RPMI8226 (cell line): ENCODE measurements around the gene CALML6.

Experiments used
- DNase-seq: peaks from one replicate; pipeline ENCODE4 v3.0.0-alpha.2; 2015

The CALML6 gene

GRCh38 chr1:1914101-1914970, 724 bp upstream of the CALML6 start:
- peak; percentile 85 for DNase-seq

GRCh38 chr1:1915911-1916840, 1.1 kb downstream of the CALML6 start:
- no peak for DNase-seq

DNA sequence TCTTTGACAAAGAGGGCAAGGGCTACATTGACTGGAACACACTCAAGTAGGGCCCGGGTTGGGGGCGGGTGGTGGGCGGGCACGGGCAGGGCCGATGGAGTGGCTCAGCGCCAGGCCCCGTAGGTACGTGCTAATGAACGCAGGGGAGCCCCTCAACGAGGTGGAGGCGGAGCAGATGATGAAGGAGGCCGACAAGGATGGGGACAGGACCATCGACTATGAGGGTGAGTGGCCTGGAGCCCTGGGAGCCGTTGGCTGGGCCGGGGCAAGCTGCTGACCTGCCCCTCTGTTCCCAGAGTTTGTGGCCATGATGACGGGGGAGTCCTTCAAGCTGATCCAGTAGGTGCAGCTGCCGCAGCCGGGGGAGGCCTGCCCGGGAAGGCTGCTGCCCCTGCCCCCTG, 1.8 kb downstream of the CALML6 start:
- DNase-seq = no peak

DNA sequence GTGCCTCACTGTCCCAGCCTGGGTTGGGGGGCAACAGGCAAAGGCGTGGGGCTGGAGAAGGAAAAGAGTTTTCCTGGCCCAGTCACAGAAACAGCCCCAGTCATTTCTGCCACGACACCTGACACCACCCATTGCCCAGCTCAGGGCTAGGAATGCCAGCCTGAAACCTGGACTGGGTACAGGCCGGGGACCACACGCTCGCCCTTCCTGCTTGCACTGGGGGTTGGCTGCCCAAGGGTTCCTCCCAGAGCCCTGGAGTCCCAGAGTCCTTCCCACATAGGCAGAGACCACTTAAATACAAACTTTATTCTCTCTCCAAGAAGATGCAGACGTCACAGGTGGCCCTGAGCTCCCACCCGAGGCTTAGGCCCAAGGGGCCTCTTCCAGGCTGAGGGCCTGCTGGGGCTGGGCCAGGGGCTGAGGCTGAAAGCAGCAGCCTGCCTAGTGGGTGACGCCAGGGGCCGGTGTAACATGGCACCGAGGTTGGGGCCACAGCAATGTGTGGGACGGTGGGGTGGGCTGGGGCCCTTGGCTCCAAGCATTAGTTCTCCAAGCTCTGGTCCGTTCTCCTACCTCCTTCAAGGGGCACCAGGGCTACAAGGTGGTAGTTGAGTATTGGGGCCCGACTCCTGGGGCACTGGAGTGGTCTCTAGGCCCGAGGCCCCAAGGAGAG, 2.4 kb downstream of the CALML6 start:
- DNase-seq = no peak

- DNase-seq = no peak
These were observed 3.2 kb downstream of the CALML6 start for GRCh38 chr1:1917995-1918900.

- no peak for DNase-seq
These were observed 3.8 kb downstream of the CALML6 start, which contains the start of gene TMEM52 for GRCh38 chr1:1918901-1919303. TMEM52 (minus strand) TSS chr1:1919279; CDS start chr1:1919265, 14 bp downstream.

- peak; percentile 100 for DNase-seq
These were observed 4.4 kb downstream of the CALML6 start for GRCh38 chr1:1919304-1920056.

DNA sequence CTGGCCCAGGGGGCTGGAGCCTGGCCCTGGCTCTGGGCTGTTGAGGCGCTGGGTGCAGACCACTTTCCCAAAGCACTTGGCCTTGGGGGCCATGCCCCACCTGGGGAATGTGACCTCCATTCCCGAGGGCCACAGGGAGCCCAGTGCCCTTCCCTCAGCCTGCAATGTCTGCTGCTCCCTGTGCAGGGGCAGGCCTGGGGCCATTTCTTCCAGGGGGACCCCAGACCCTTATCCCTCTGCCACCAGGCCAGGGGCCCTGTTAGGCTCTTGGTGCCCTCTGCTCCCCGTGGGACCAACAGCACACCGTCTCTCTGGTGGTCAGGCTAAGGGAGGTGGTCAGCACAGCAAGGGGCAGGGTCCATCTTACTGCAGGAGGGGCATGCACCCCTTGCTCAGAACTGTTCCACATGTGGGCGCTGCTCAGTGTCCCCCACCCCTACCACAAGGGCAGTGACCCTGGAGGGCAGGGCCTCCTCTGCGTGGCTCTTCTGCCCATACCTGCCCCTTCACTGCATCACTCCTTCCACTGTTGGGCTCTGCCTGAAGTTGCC, 5.1 kb downstream of the CALML6 start:
- no peak for DNase-seq

DNA sequence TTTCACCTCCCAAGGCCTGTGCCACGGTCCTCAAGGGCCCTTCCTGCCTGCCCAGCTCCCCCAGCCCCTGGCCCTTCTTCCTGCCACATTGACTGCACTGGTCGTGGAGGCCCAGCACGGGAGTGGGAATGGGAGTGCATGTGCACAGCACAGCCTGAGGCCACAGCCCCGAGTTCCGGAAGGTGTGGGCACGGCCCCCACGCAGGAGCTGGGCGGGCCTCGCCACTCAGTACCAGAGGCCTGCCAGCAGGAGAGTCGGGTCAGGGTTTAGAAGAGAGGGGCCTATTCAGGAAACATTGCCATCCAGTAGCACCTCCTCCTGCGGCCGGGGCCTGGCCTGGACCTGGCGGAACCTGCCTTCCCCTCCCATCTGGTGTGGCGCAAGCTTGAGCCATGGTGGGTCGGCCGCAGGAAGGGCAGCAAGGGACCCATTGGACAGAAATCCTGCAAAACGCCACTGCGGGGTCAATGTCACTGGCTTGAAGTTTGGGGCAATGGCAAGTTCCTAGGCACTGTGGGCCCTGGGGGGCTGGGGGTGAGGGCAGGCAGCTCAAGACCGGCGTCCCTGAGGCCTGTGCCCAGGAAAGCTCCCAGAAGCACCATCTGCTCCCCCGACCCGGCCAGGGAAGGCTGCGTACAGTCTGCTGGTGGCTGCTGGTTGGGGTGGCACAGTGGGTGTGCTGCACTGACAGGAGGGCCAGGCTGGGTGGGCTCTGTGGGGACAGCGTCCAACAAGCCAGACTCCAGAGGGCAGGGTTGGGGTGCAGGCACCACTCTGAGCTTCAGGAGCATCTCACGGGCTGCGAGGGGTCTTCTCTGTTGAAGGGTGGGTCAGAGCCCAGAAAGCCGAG, 5.8 kb downstream of the CALML6 start:
- no peak for DNase-seq

GRCh38 chr1:1921459-1921862, 6.4 kb downstream of the CALML6 start:
- DNase-seq = no peak

GRCh38 chr1:1921901-1922701, 7.0 kb downstream of the CALML6 start:
- DNase-seq = no peak

DNA sequence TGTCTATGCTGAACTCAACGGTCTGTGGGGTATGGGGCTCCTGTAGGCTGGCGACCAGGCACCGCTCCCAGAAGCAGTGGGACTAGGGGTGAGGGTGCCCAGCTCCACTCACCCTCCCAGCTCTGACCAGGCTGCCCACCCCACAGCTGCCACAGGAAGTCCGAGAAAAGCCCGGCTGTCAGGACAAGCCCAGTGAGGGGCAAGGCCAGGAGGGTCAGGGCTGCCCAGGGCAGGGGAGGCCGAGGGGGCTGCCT, 7.6 kb downstream of the CALML6 start:
- DNase-seq = no peak

- peak; percentile 39 for DNase-seq
These were observed 8.1 kb downstream of the CALML6 start for GRCh38 chr1:1922956-1923833.

DNA sequence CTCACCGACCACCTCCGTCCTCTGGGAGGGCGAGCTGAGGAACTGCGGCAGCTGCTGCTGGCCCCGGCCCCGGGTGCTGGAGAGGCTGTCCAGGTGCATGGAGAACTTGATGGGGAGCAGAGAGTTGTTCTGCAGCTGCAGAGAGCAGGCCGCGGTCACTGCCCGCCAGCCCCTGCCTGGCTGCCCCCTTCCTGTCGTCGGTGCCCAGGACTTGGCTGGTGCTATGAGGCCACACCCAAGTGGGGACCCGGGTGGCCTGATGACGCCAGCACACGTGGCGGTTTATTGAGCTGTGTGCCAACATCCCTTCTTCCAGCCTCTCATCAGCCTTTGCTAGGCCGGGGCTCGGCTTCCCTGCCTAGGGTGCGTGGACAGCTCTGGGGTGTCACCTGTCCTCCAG, 9.3 kb downstream of the CALML6 start:
- peak; percentile 62 for DNase-seq

- DNase-seq = no peak
These were observed 9.8 kb downstream of the CALML6 start for GRCh38 chr1:1924849-1925248.

DNA sequence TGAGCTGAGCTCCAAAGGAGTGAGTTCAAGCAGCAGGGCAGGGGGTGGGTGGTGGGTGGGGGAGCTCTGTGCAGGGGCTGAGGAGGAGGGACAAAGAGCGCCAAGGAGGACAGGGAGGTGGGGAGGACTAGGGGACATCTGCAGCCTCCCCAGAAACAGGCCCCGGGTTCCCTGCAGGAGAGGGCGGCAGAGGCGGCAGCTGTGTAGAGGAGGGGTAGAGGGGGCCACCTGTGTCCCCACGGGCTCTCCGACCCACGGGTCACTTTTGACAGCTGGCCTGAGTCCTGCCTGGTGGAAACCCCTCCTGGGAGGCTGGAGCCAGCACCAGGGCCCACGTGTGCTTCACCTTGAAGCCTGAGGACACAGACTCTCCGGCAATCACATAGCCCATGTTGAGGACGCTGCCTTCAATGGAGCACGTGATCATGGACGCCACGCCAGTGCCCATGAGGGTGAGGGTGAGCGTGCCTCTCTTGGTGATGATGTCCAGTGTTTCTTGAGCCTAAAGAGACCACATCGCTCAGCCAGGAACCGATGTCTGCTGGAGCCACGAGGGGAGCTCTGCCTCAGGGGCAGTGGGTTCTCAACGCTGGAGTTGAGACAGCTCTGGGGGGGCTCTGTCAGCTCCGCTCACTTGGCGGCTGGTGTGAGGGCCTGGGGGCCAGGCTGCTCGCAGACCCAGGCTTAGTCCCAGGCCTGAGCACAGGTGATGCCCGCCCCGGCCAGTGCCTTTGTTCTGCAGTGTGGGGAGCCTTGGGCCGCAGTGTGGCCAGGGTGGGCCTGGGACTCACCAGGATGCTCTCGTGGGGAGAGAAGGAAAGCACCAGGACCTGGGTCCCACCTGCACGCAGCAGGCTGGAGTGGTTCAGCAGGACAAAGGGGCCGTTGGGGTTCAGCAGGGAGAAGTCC, 10.6 kb downstream of the CALML6 start:
- DNase-seq = no peak

DNA sequence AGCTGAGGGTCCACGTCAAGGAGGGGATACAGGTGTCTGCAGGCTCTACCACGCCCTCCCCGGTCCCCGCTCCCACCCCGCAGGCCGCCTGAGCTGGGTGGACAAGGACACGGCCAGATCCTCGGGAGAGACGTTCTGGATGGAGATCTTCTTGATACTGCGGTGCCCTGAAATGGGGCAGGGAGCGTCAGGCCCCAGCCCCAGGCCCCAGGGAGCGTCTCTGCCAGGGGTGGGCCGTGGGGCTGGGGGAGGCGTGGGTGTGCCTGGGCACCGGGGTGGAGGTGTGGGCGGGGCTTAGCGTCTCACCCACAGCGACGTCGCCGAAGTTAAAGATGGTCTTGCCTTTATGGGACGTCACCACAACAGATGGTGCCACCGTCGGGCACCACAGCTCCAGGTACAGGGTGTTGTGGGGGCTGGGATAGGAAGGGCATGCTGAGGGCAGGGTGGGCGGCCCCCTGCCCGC, 11.3 kb downstream of the CALML6 start:
- no peak for DNase-seq
